Psoas muscle (tissue), 8 donors: Measurements from ENCODE around the gene CTCF. TPM values are rescaled to one million over a fixed set of nuclear protein-coding genes. Genes with fewer than 3 reads are reported as not detected.

Source experiments
- ATAC-seq, 4 donors: fragments of 200-7000 bp; cut with Tn5 transposase; one replicate each; pipeline ENCODE4 v1.9.1; 2020; ENCODE audit warnings: moderate library complexity in 3 of 4, mild to moderate bottlenecking in 2 of 4
- DNase-seq, 2 donors: peaks; one replicate each; pipeline ENCODE4 v3.0.0-alpha.2; 2020
- H3K27ac ChIP-seq: fragments of 200-600 bp; one replicate; pipeline ENCODE4 v1.8.0; 2022
- H3K27me3 ChIP-seq, 3 donors: fragments of 200-600 bp in 1 of 3; one replicate each; pipeline versions ENCODE4 v1.6.1 to v1.8.0; 2013 to 2022; ENCODE audit warnings: low read length in 2 of 3, mild to moderate bottlenecking in 2 of 3, moderate library complexity in 1 of 3; ENCODE audit not compliant: insufficient read depth in 3 of 3
- H3K36me3 ChIP-seq, 2 donors: fragments of 200-600 bp in 1 of 2; one replicate each; pipeline versions ENCODE4 v1.6.1 to v1.8.0; 2013 to 2022; ENCODE audit warnings: low read depth in 1 of 2, mild to moderate bottlenecking in 1 of 2, moderate library complexity in 1 of 2; ENCODE audit not compliant: insufficient read depth in 1 of 2
- H3K4me1 ChIP-seq: fragments of 200-600 bp; one replicate; pipeline ENCODE4 v1.8.0; 2022
- H3K4me3 ChIP-seq: fragments of 200-600 bp; one replicate; pipeline ENCODE4 v1.8.0; 2022; ENCODE audit warnings: mild to moderate bottlenecking
- H3K9me3 ChIP-seq: fragments of 200-600 bp; one replicate; pipeline ENCODE4 v1.8.0; 2022
- CTCF ChIP-seq: fragments of 200-600 bp; IDR thresholded peaks from one replicate; pipeline ENCODE4 v1.8.0; 2022; ENCODE audit warnings: antibody characterized with exemption
- WGBS, 3 donors: extraction: QIAGEN DNeasy Blood & Tissue Kit; methylation state at CpG; one replicate each; pipeline versions ENCODE4 v1.1.6 to v1.1.7; 2013; 5-methylcytosine and 5-hydroxymethylcytosine counted together
- intact Hi-C, 2 donors: fragments of 100-400 bp; cut with DNase I; formaldehyde crosslinking; loops; one replicate each; pipeline versions ENCODE4 v1.11.0 to v1.14.2; 2022
- polyA plus RNA-seq, 3 donors: library from polyadenylated mRNA; stranded (reverse); fragments of 200-250 nt; gene quantifications; one replicate each; pipeline ENCODE4 v1.2.3, GENCODE V29; 2013
- total RNA-seq, 4 donors: library from RNA; stranded (reverse); fragmentation: NEBNext Ultra II Directional in 2 of 4; extraction: Animal tissue kit (Norgen Biotek cat#: 25700) in 2 of 4; gene quantifications; one replicate each; pipeline versions ENCODE4 v1.2.1 to v1.2.4, GENCODE V29; 2021 to 2023
- donor health status: healthy with polysubstance abuse.
- donor health status: DM: no; HTN: no; CAD: no; lungs with moderate emphysema.
- donor health status: Bipolar disorder and iron deficiency.
- donor health status: healthy.
- donor health status: DM: yes; HTN: yes; CAD: no.
- donor health status: DM: no; HTN: no; CAD: no.
- donor health status: DM: no; HTN: no; CAD: no.
- donor health status: DM: yes; HTN: yes; CAD: no.

The CTCF gene
- total and polyA plus RNA-seq, 7 donors: 17.7 to 44.7 (median 25.8) TPM

- intact Hi-C loops: loop anchor here (2.0 to 10.0 kb wide), 6 partner anchors 44 to 372 kb away; partner anchors contain the start of genes RANBP10 (in 2 of the 2), TSNAXIP1 (in 2 of the 2), DDX28 (in 1 of the 2) and DUS2 (in 1 of the 2)
- H3K9me3 ChIP-seq: no peaks in the 10 kb centered on the region
- peak overlapping the region; percentile 69 for H3K27ac ChIP-seq
- H3K27me3 ChIP-seq: no peaks in the 10 kb centered on the region
- peak; percentile 71 for TF ChIP-seq CTCF
- ATAC-seq: peak; percentile 49 to 65 (median 55)
- 42 to 51% (median 48%) methylated on average over 13 of the region's 13 CpGs for WGBS, 3 donors
- peaks cover 14% of the 10 kb centered on the region for H3K4me1 ChIP-seq
- H3K4me3 ChIP-seq: no peak overlapping the region
- peaks cover 0 to 7% of the 10 kb centered on the region in 2 donors for H3K36me3 ChIP-seq
- DNase-seq: peak; percentile 72 to 82
Measured at GRCh38 chr16:67672739-67673662, 110.7 kb downstream of the CTCF start.

DNA sequence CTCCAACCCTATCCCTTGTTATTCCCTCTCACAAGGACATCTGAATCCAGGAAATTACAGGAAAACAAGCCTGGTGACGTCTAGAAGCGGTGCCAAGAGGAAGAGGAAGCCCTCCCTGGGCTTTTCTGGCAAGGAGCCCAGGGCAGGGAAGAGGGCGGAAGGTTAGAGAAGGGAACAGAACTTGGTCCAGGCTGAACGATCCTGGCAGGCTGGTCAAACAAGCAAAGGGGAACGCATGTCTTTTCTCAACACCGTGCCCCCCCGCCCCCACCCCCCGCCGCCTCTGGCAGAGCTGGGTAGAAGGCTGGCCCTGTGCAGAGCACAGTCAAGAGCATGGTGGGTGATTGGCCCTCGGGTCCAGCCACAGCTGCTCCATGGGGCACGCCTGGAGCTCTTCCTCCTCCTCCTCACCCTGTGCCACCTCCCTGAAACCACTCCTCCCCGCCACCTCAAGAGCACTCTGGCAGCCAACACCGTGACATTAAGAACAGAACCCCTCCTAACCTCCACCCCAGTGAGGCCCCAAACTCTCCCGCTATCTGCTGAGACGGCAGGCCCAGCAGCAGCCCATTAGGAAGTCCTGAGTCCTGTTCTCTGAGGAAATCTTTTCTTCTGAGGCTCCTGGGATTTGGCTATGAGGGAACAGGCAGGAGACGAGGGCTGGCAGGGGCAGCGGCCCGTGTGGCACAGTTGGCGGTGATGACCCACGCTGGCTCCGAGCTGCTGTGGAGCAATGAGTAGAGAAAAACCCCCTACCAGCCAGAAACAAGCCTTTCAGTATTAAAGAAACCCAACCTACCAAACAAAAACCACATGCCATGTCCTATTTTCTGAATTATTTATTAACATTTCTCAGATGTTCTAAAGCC is 111.6 kb downstream of the CTCF start:
- no peak overlapping the region for H3K4me3 ChIP-seq
- intact Hi-C loops: loop anchor here (2.0 to 10.0 kb wide), 6 partner anchors 43 to 371 kb away; partner anchors contain the start of genes RANBP10 (in 2 of the 2), TSNAXIP1 (in 2 of the 2), DDX28 (in 1 of the 2) and DUS2 (in 1 of the 2)

GRCh38 chr16:67674851-67675578 is 112.7 kb downstream of the CTCF start:
- intact Hi-C loops: loop anchor here (5.0 to 10.0 kb wide), 5 partner anchors 42 to 370 kb away; partner anchors contain the start of genes RANBP10 (in 2 of the 2), TSNAXIP1 (in 2 of the 2), DDX28 (in 1 of the 2) and DUS2 (in 1 of the 2)
- Histone ChIP-seq H3K27ac (no peak overlapping the region), H3K36me3 (peaks cover 0 to 9% of the 10 kb centered on the region in 2 donors), H3K27me3 (no peaks in the 10 kb centered on the region), H3K9me3 (no peaks in the 10 kb centered on the region), H3K4me1 (peaks cover 14% of the 10 kb centered on the region), H3K4me3 (no peak overlapping the region)
- ATAC-seq (peak in 1 of 4 donors; percentile 12), DNase-seq (no peak)
- no peak for TF ChIP-seq CTCF
- WGBS, 3 donors: 93 to 96% (median 95%) methylated on average over 28 of the region's 28 CpGs

More for the DNA sequence above, 111.6 kb downstream of the CTCF start:
- Histone ChIP-seq H3K9me3 (no peaks in the 10 kb centered on the region), H3K36me3 (peaks cover 0 to 7% of the 10 kb centered on the region in 2 donors), H3K4me1 (peaks cover 14% of the 10 kb centered on the region), H3K27ac (peak overlapping the region; percentile 69), H3K27me3 (no peaks in the 10 kb centered on the region)
- DNase-seq (peak; percentile 71 to 78), ATAC-seq (peak; percentile 20 to 47 (median 40))
- WGBS, 3 donors: 29 to 46% (median 39%) methylated on average over 20 to 21 of the region's 21 CpGs
- no peak for TF ChIP-seq CTCF

- no peak for TF ChIP-seq CTCF
- Histone ChIP-seq H3K27ac (no peak overlapping the region), H3K9me3 (no peaks in the 10 kb centered on the region), H3K4me3 (no peak overlapping the region), H3K36me3 (peaks cover 0 to 14% of the 10 kb centered on the region in 2 donors), H3K27me3 (no peaks in the 10 kb centered on the region), H3K4me1 (peaks cover 14% of the 10 kb centered on the region)
- no peak for ATAC-seq
- intact Hi-C loops: loop anchor here (10.0 kb wide), 3 partner anchors 249 to 369 kb away; partner anchors contain the start of genes DDX28 (in 1 of the 2) and DUS2 (in 1 of the 2)
- WGBS, 3 donors: 94 to 99% (median 97%) methylated on average over 17 of the region's 17 CpGs
- DNase-seq: no peak
Measured at GRCh38 chr16:67675579-67675935, 113.2 kb downstream of the CTCF start.
